Measurements from ENCODE around the gene RCL1.
A peak's percentile ranks its signal among the peaks of the same experiment; 100 is the strongest.

The RCL1 gene

GRCh38 chr9:4842734-4843133 is 50.0 kb downstream of the RCL1 start:
- DNase-seq (ENCODE audit: low spot score): no peak

- DNase-seq (ENCODE audit: low spot score): no peak
These were observed 51.5 kb downstream of the RCL1 start for GRCh38 chr9:4844056-4844838.

GRCh38 chr9:4849369-4849768 is 56.6 kb downstream of the RCL1 start:
- DNase-seq (ENCODE audit: low spot score): no peak

GRCh38 chr9:4850603-4851310 is 58.0 kb downstream of the RCL1 start:
- DNase-seq (ENCODE audit: low spot score): no peak

GRCh38 chr9:4852419-4852818 is 59.7 kb downstream of the RCL1 start:
- DNase-seq (ENCODE audit: low spot score): no peak

- no peak for DNase-seq (ENCODE audit: low spot score)
These were observed 61.5 kb downstream of the RCL1 start for GRCh38 chr9:4854265-4854590.

GRCh38 chr9:4855841-4856240 is 63.1 kb downstream of the RCL1 start:
- DNase-seq (ENCODE audit: low spot score): no peak

- DNase-seq (ENCODE audit: low spot score): no peak
These were observed 64.5 kb downstream of the RCL1 start for GRCh38 chr9:4857163-4857810.

- no peak for DNase-seq (ENCODE audit: low spot score)
These were observed 66.3 kb downstream of the RCL1 start for GRCh38 chr9:4859035-4859434.

- DNase-seq (ENCODE audit: low spot score): no peak
These were observed 67.6 kb downstream of the RCL1 start for GRCh38 chr9:4860383-4860782.

- no peak for DNase-seq (ENCODE audit: low spot score)
These were observed 68.4 kb downstream of the RCL1 start for GRCh38 chr9:4861145-4861544.

- no peak for DNase-seq (ENCODE audit: low spot score)
These were observed 69.2 kb downstream of the RCL1 start for GRCh38 chr9:4861736-4862451.

GRCh38 chr9:4862506-4863250 is 69.9 kb downstream of the RCL1 start:
- no peak for DNase-seq (ENCODE audit: low spot score)

- no peak for DNase-seq (ENCODE audit: low spot score)
These were observed 71.5 kb downstream of the RCL1 start for GRCh38 chr9:4864234-4864661.

- DNase-seq (ENCODE audit: low spot score): no peak
These were observed 72.0 kb downstream of the RCL1 start for GRCh38 chr9:4864698-4865097.

GRCh38 chr9:4865681-4866080 is 72.9 kb downstream of the RCL1 start:
- DNase-seq (ENCODE audit: low spot score): peak; percentile 12

- no peak for DNase-seq (ENCODE audit: low spot score)
These were observed 73.7 kb downstream of the RCL1 start for GRCh38 chr9:4866239-4866969.

GRCh38 chr9:4873066-4873465 is 80.3 kb downstream of the RCL1 start:
- DNase-seq (ENCODE audit: low spot score): no peak

- no peak for DNase-seq (ENCODE audit: low spot score)
These were observed 82.8 kb downstream of the RCL1 start for GRCh38 chr9:4875559-4875958.

- no peak for DNase-seq (ENCODE audit: low spot score)
These were observed 86.4 kb downstream of the RCL1 start for GRCh38 chr9:4879115-4879558.

GRCh38 chr9:4883326-4883873 is 90.7 kb downstream of the RCL1 start:
- DNase-seq (ENCODE audit: low spot score): no peak

All from putamen (tissue), 1 donor.